Testis (tissue), 2 donors: ENCODE measurements around the gene ANXA2R.
"Not testable (repeated sequence)": the region's sequence is repeated elsewhere in the genome, so short reads cannot be mapped to it uniquely, and the experiment has no call there.

Experiments
- CTCF ChIP-seq, 3 experiments: fragments of 450-650 bp in 2 of 3; fragments of 200-600 bp in 1 of 3; sonication (generic) in 1 of 3; IDR thresholded peaks; one replicate each; pipeline ENCODE4 v1.5.1; 2016 to 2019; ENCODE audit warnings: antibody characterized with exemption in 3 of 3, mild to moderate bottlenecking in 2 of 3, moderate library complexity in 1 of 3
- POLR2A ChIP-seq: fragments of 450-650 bp; IDR thresholded peaks from one replicate; pipeline ENCODE4 v1.6.1; 2017; ENCODE audit warnings: antibody characterized with exemption, mild to moderate bottlenecking, moderate library complexity

GRCh38 chr5:43069401-43069720, 29.2 kb upstream of the ANXA2R start:
- not testable (repeated sequence) for TF ChIP-seq POLR2A; CTCF (IDR thresholded peaks at IDR 0.05)
